GM19025 (cell line): ENCODE results near the gene CHAF1A.

ENCODE experiments used
- ATAC-seq: cut with Tn5 transposase; IDR thresholded peaks from one replicate; pipeline ENCODE4 v1.9.1; 2021; ENCODE audit warnings: mild to moderate bottlenecking, low read depth, moderate library complexity; ENCODE audit not compliant: unreplicated experiment

The CHAF1A gene

DNA sequence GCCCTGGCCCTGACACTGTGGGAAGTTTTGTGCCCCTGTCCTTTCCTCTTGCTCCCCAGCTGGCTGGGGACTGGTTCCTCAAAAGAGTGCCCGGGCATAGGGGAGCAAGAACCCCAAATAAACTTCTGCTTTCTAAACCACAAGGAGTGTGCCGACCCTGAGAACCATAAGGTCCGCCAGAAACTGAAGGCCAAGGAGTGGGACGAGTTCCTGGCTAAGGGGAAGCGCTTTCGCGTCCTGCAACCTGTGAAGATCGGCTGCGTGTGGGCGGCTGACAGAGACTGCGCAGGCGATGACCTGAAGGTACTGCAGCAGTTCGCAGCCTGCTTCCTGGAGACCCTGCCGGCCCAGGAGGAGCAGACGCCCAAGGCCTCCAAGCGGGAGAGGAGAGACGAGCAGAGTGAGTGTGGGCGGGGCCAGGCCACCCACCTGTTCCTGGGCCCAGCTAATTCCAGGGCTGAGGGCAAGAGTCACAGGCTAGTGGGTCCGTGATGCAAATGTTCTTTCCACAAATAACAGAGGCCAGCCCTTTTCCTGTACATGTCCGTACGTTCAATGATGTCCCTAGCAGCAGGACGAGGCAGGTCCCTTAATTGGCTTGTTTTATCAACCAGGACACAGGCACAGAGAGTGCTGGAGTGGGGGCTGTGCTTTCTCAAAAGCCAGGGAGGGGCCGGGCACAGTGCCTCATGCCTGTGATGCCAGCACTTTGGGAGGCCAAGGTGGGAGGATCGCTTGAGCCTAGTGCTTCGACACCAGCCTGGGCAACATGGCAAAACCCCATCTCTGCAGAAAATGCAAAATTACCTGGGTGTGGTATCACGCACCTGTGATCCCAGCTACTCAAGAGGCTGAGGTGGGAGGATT, 29.6 kb downstream of the CHAF1A start:
- ATAC-seq = no peak

- no peak for ATAC-seq
Observed at GRCh38 chr19:4432918-4433506, 30.6 kb downstream of the CHAF1A start.

- no peak for ATAC-seq
Observed at GRCh38 chr19:4434391-4434790, 32.0 kb downstream of the CHAF1A start.

- no peak for ATAC-seq
Observed at GRCh38 chr19:4436231-4436630, 33.8 kb downstream of the CHAF1A start.

- ATAC-seq = no peak
Observed at GRCh38 chr19:4437103-4437502, 34.7 kb downstream of the CHAF1A start.

DNA sequence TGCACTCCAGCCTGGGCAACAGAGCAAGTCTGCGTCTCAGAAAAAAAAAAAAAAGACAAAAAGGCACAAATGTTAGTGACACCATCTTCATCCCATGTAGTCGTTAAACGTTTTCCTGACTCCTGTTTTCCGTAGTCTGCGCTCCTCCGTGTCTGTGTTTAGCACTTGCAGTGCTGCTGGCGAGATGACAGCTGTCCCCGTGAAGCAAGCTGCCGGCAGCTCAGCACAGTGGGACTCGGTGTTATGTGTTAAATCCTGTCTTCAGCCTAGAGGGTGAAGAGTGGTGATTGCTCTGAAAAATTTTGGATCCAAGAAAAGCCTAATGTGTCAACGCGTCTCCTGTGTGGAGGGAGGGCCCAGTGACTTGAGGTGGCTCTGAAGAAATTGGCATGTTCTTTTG, 36.8 kb downstream of the CHAF1A start:
- no peak for ATAC-seq

DNA sequence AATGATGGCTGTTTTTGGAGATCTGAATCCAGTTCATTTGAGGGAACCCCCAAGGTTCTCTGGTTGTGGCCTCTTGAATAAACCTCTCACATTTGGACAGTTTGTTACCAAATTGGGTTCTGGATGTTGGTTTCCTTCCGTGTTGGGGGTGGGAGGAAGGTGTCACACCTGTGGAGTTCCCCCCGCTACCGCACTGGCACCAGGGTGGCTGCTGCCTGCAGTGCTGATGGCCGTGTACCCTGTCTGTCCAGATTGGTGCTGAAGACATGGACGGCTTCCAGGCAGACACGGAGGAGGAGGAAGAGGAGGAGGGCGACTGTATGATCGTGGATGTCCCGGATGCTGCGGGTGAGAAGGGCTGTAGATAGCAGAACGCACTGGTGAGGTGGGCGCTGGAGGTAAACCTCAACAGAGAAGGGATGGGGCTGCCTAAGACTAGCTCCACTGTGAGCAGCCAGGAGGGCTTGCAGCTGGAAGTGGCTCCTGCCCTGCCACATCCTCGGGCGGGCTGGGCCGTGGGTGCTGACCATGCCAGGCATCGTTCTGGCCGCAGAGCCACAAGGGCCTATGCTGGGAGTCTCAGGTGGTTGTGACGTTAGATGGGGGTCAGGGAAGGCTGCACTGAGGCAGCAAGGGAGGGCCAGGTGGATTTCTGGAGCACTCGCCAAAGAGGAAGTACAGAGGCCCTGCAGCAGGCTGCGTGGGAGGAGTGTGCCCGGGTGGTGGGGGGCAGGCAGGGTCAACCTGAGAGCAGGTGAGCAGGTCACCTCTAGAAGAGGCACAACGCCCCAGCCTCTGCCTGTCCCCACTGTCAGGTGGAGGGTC, 39.8 kb downstream of the CHAF1A start:
- no peak for ATAC-seq

DNA sequence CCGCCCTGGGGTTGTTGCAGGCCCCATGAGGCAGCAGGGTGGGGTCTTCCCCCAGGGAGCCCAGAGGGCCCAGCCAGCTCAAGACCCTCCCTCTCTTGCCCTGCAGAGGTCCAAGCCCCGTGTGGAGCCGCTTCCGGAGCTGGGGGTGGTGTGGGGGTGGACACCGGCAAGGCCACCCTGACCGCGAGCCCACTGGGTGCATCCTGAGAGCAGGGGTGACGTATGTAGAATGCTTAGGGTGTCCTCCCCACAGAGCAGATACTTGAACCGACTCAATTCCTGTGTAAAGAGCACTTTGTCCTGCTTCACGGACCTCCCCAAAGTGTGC, 40.3 kb downstream of the CHAF1A start:
- no peak for ATAC-seq

DNA sequence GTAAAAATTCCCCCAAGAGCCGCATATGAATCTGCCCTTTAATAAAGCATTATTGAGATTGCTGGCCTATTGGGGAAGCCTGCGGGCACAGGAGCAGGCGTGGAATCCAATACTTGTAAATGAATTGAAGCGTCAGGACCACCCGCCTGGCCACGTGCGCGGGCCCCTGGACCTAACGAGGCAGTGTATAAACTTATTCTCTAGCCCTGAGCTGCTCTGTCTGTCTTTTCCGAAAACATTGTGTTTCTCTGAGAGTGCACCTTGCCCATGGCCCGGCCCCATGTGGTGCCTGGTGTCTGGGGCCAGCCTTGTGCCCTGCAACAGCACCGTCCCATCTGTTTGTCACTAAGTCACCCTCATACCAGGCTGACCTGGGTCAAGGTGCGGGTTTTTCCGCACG, 40.7 kb downstream of the CHAF1A start:
- no peak for ATAC-seq

DNA sequence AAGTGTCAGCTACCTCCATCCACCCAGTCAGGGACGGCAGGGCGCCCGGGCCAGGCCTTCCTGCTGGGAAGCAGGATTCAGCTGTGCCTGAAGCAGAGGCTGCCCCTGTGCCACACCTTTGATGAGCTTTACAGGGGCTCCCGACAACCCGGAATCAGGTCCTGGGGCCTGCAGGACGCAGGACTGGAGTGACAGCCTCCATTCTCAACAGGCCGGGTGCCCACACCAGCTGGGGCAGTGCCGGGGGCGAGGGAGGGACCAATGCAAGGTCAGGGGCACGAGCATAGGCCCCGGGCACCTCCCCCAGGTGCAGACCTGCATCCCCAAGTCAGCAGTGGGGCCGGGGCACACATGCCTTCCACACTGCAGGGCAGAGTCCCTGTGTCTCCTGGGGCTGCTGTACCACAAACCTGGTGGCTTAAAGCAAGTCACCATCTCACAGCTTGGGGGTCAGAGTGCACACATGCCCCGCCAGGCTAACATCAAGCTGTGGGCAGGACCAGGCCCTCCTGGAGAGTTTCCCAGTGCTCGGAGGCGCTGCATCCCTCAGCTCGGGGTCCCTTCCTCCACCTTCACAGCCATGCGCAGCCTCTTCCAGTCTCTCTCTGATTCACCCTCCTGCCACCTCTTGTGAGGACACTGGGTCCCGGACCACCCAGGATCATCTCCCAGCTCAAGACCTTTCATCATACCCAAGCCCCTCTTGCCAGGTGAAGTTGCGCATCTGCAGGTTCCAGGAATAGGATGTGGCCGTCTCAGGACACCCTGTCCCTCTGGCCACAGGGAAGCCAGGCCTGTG, 41.7 kb downstream of the CHAF1A start:
- no peak for ATAC-seq

DNA sequence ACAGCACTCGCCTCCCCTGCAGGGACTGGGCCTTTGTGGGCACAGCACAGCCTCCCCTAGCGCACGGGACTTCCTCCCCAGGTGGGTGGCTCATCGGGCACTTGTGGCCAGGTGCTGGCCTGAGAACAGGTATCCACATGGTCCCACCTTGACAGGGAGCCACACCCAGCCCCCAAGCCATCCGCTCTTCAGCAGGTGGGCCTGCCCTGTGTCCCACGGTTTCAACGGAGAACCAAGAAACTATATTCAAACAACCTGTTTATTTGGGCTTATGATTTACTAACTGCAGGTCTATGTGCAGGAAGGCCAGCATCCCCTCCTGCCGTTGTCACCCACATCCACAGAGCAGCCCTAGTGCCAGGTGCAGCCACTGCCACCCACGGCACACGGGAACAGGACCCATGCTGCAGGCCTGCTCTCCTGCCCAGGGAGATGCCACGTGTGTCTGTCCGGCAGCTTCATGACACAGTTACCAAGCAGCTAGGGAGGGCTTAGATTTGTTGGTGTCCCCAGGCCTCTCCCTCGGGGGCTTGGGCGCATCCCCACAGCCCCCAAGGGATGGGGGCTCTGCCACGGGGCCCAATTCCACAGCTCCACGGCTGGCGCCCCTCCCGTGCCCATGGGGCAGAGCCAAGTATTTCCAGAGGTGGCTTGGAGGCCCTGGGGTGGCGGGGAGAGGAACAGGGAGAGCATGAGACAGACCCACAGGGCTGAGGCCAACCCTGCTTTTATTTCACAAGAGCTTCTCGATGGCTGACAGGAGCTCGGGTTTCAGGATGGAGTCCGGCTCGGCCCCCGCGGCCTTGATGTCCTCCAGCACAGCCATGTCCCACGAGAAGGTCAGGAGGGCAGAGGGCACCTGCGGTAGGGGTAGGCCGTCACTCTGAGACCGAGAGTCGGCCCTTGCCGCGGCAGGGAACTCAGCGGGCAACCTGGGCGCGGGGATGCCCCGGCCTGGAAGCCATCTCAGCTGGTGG, 42.6 kb downstream of the CHAF1A start:
- no peak for ATAC-seq

- no peak for ATAC-seq
Observed at GRCh38 chr19:4445963-4446703, 43.7 kb downstream of the CHAF1A start.

GRCh38 chr19:4446704-4447200, 44.3 kb downstream of the CHAF1A start:
- no peak for ATAC-seq

- ATAC-seq = no peak
Observed at GRCh38 chr19:4447327-4448146, 45.1 kb downstream of the CHAF1A start.

- no peak for ATAC-seq
Observed at GRCh38 chr19:4448147-4448985, 45.9 kb downstream of the CHAF1A start.

DNA sequence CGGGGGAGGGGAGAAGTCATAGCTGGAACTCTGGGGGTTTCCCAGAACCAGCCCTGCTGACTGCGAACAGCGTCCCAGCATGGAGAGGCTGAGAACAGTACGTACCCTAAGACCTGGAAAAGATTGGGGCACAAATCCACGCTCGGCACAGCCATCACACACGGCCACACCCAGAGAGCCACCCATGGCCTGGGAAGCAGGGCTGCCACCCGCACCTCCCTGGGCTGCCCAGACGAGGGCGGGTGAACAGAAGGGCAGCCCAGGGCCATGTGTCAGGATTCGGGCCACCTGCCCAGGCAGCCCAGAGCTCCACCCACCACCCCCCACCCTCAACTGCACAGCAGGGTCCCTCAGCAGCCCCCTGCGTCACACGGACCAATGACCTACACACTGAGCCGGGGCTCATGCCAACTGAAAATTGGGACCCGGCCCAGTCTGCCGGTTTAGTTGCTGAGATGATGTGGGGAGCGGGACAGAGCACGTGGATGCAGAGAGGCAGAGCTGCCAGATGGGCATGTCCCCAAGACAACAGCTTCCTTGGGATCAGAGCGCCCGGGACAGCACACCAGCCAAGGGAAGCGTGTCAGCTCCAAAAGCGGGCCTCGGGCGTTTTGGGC, 46.7 kb downstream of the CHAF1A start:
- no peak for ATAC-seq

- no peak for ATAC-seq
Observed at GRCh38 chr19:4449639-4450028, 47.2 kb downstream of the CHAF1A start.
